GM19397 (cell line): Measurements from ENCODE around the gene MRFAP1L1.
"Not testable (repeated sequence)": the region's sequence is repeated elsewhere in the genome, so short reads cannot be mapped to it uniquely, and the experiment has no call there.

ENCODE experiments used
- ATAC-seq: cut with Tn5 transposase; IDR thresholded peaks from one replicate; pipeline ENCODE4 v1.9.1; 2021; ENCODE audit warnings: mild to moderate bottlenecking, moderate library complexity; ENCODE audit not compliant: unreplicated experiment

MRFAP1L1 gene

GRCh38 chr4:6709230-6710114 is at the start of gene MRFAP1L1:
MRFAP1L1 (minus strand) TSS chr4:6709865; CDS start chr4:6709629, 236 bp downstream.
- ATAC-seq, result peak; percentile 81

DNA sequence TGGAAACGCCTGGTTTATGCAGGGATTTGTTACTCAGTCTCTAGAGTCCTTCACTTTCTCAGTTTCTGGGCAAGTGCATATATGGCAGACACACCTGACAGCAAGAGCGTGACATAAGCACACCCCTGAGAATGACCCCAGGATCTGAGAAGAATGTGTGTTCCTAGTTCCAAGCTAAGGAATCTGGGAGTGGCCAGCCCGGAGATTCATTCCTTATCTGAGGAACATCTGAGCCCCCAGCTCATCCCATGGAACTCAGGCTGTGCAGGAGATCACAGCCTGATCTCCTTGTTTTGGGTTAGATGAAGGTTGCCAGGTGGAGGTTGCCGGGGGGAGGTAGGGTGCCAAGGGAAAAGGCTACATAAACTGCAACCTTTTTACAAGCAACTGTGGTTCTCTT is 49.1 kb upstream of the MRFAP1L1 start:
- no peak for ATAC-seq

- not testable (repeated sequence) for ATAC-seq
These were observed 46.7 kb upstream of the MRFAP1L1 start for GRCh38 chr4:6756345-6756744.

GRCh38 chr4:6755088-6755753 is 45.6 kb upstream of the MRFAP1L1 start:
- no peak for ATAC-seq

DNA sequence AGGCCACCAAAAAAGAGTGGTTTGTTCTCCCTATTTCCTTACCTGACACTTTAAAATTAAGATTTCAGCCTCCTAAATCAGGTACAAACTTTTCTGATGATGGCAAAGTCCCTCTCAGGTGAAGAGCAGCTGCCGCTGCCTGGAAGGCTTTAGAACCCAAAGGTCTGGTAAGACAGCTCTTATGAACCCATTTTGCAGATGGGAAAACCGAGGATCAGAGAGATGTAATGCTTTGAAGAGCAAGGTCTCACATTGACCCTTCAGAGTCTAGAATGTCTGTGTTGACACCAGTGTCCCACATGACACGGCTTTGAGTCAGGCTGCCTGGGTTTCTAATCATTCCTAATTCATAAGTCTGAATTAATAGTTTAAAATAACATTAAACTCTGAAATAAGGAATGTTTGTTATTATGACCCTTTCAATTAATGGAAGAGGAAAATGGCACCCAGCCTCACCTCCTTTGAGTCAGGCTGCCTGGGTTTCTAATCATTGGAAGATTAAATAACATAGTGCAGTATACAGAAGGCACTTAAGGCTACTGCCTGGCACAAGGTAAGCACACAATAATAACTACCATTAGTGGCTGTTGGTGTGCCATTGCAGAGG is 44.9 kb upstream of the MRFAP1L1 start:
- ATAC-seq, result no peak

- ATAC-seq, result no peak
These were observed 44.2 kb upstream of the MRFAP1L1 start for GRCh38 chr4:6753891-6754290.

DNA sequence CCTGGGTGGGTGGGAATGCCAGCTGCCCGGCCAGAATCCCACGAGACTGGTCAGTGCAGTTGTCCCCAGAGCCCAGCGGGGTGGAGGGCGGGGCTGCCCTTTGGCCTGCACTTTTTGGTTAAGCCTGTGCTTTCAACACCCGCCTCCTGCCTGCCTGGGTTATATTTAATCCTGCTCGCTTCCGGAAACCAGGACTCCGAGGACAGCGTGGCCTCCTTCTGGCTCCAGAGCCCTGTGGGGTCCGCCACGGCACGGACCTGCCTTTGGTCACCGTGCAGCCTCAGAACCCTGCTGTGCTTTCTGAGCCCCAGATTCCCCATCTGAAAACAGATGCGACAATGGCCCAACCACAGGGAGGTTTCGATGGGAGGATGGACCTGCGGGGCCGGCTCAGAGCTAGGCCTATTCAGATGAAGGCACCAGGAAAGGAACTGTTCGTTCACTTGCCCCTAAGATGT is 43.5 kb upstream of the MRFAP1L1 start:
- no peak for ATAC-seq

- ATAC-seq, result no peak
These were observed 42.8 kb upstream of the MRFAP1L1 start for GRCh38 chr4:6752486-6752829.

- no peak for ATAC-seq
These were observed 42.2 kb upstream of the MRFAP1L1 start for GRCh38 chr4:6751611-6752485.

- no peak for ATAC-seq
These were observed 40.9 kb upstream of the MRFAP1L1 start for GRCh38 chr4:6750286-6751221.

DNA sequence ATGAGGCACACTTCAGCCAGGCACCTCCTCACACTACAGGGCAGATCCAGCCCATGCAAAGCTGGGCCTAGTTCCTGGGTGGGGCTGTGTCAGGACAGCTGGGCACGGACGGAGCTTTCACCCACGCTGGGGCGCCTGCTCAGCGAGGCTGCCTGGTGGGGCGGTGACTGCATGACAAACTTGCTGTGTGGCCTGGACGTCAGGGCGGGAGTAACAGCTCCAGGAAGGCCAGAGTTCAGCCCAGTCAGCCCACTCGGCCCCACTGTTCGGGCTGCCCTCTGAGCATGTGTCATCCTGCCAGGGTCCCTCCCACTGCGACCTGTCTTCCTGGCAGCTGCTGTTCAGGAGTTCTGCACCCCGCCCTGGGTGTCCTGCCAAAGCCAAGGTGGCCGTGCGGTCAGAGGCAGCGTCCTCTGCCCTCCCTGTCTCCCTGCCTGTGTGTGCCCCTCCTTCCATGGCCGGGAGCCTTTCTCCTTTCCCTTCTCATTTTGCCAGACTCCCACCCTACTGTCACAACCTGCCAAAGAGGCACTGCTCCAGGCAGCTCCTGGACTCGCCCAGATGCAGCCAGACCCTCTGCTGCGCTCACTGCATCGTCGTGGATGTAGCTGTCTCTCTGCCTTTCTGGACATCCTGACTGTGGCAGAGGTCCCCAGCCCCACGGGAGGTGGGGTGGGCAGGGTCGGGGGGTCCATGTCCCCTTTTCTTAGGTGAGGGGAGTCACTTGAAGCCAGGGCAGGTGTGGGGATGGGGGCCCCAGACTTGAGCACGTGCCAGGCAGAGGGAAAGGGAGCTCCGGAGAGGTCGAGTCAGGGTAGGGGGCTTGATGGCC is 39.9 kb upstream of the MRFAP1L1 start:
- no peak for ATAC-seq

DNA sequence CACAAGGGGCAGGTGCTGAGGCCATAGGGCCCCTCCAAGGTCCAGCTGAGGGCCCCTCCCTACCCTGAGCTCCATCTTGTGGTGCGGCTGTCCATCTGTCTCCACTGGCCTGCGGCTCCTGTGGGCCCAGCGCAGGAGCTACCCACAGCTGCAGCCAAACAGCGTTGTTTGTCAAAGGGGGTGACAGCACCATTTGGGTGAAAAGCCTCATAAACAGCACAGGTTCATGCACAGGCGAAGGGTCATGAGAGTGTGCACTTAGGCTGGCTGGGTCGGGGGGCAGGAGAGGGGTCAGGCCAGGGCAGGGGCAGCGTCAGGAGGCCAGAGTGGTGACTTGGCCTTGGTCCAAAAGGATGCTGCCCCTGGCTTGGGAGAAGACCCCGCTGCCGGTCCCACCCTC is 38.6 kb upstream of the MRFAP1L1 start:
- no peak for ATAC-seq

DNA sequence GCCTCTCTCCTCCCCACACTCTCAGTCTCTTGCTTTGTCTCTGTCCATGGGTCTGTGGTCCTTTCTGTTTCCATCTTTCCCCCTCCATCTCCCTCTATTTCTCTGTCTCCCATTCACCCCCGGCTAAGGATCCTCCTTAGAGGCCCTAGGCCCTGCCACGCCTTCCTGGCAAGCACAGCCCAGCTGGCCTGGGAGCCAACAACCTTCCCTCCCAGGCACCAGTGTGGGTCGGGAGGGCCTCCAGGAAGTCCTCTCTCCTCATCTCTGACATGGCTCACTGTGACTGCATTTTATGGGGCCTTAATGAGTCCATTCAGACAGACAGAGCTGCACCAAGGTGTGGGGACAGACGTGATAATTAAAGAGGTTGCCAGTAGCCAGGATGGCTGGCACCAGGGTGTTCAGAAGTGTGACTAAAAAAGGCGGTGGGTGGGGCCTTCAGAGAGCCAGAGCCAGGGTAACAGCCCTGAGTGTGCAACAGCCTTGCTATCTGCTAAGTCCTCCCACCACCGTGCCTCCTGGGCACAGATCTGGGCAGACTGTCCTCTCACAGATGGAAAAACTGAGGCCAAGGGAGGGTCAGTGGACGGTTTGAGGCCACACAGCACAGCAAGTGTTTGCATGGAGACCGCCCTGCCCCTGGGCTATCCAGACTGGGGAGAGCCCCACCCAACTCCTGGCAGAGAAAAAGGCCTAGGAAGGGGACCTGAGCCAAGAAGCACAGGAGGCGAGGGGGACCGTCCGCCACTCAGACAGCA is 37.8 kb upstream of the MRFAP1L1 start:
- no peak for ATAC-seq

DNA sequence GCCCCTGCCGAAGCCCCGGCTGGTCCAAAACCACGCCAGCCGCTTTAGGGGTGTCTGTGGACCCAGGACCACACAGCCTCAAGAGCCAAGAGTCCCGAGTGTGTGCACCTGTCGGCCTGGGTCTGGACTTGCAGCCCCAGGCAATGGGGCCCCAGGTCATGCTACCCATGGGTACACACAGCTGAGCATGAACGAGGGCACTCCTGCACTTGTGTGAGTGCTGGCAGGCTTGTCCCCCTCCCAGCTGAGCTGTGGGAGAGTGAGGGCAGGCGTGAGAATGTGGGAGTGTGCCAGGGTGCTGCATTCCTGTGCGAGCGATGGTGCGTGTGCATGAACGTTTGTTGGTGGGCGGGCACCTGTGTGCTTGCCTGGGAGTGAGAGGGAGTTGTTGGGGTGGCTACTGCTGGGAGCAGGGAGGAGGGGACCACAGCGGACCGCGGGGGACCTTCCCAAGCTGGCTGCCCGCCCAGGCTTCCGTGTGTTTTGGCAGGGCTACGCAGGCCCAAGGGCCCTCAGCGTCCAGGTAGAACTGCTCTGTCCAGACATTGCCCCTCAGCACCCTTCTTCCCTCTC is 37.1 kb upstream of the MRFAP1L1 start:
- ATAC-seq, result no peak

- no peak for ATAC-seq
These were observed 33.3 kb upstream of the MRFAP1L1 start for GRCh38 chr4:6742989-6743388.

GRCh38 chr4:6742507-6742906 is 32.8 kb upstream of the MRFAP1L1 start:
- no peak for ATAC-seq

GRCh38 chr4:6740347-6740746 is 30.7 kb upstream of the MRFAP1L1 start:
- ATAC-seq, result no peak

DNA sequence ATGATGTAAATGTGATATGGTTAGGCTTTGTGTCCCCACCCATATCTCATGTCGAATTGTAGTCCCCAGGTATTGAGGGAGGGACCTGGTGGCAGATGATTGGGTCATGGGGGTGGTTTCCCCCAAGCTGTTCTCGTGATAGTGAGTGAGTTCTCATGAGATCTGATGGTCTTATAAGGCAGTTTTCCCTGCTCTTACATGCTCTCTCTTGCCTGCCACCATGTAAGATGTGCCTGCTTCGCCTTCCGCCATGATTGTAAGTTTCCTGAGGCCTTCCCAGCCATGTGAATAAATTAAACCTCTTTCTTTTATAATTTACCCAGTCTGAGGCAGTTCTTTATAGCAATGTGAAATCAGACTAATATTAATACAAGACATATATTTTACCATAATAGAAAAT is 30.3 kb upstream of the MRFAP1L1 start:
- ATAC-seq, result no peak
